ENCODE data around the gene ALG5.

ALG5 gene

DNA sequence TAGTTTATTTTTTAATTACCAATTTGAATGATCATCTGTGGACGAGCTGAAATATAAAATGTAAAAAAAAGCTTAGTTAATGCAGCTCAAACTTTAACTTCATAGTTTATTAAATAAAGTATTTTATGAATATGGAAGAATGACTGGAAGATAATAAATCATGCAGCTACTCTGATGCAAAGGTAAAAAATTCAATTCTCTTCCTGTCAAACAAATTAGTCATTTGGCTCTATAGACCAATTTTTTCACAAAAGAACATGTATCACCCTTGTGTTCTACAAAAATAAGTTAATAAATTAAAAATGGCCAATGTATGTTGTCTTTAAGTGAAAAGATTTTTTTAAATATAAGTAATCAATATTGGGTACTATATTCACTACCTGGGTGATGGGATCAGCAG, 27.6 kb upstream of the ALG5 start:
- peaks cover 74% of the 10 kb centered on the region for H3K36me3 ChIP-seq (ENCODE audit: insufficient read depth, low read length)

DNA sequence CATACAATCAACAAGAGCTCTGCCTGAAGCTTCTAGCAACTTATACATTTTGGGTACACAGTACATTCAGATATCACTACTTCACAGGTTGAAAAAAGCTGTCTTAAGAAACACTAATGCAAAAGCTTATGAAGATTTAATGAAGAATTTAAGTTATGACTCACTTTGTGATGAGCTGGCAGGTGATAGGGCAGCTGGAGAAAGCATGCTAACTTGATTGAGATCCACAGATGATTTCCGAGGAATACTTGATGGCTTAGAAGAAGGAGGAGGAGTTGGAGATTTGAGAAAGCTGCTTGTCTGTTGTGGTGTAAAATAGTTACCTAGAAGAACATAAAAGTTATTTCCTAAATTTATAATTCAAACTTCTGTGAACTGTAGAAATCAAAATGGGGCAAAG, 24.7 kb upstream of the ALG5 start:
- Histone ChIP-seq H3K9me3 (ENCODE audit: low read depth, low read length) (no peaks in the 10 kb centered on the region), H3K36me3 (ENCODE audit: insufficient read depth, low read length) (peaks cover 79% of the 10 kb centered on the region), H3K27ac (no peak overlapping the region), H3K4me3 (no peak overlapping the region), H3K9ac (ENCODE audit: insufficient read length) (no peak overlapping the region)
- no peak for TF ChIP-seq FOXP2 (optimal IDR thresholded peaks at IDR 0.05; ENCODE audit: control extremely low read depth, extremely low read length, insufficient read depth)
- no peak for DNase-seq (ENCODE audit: low read depth, low spot score)

More for the DNA sequence above, 27.6 kb upstream of the ALG5 start:
- DNase-seq (ENCODE audit: low read depth, low spot score) = no peak
- Histone ChIP-seq H3K27ac (no peak overlapping the region), H3K4me3 (no peak overlapping the region), H3K9ac (ENCODE audit: insufficient read length) (no peak overlapping the region), H3K9me3 (ENCODE audit: low read depth, low read length) (no peaks in the 10 kb centered on the region)
- TF ChIP-seq FOXP2 (optimal IDR thresholded peaks at IDR 0.05; ENCODE audit: control extremely low read depth, extremely low read length, insufficient read depth) (no peak), POLR2AphosphoS5 (IDR thresholded peaks at IDR 0.05; ENCODE audit: borderline replicate concordance, low read depth, low read length) (no peak)

- DNase-seq (ENCODE audit: low read depth, low spot score) = no peak
- no peak overlapping the region for H3K27ac ChIP-seq
- H3K9me3 ChIP-seq (ENCODE audit: low read depth, low read length) = peaks cover 5% of the 10 kb centered on the region; the same call in 1 of the 2 replicates
- H3K4me3 ChIP-seq = no peak overlapping the region
- peaks cover 93% of the 10 kb centered on the region for H3K36me3 ChIP-seq (ENCODE audit: insufficient read depth, low read length)
- no peak for TF ChIP-seq FOXP2 (optimal IDR thresholded peaks at IDR 0.05; ENCODE audit: control extremely low read depth, extremely low read length, insufficient read depth)
- no peak for TF ChIP-seq POLR2AphosphoS5 (IDR thresholded peaks at IDR 0.05; ENCODE audit: borderline replicate concordance, low read depth, low read length)
- TF ChIP-seq EZH2 (IDR thresholded peaks at IDR 0.05) = no peak
- no peak overlapping the region for H3K9ac ChIP-seq (ENCODE audit: insufficient read length)
These were observed 15.5 kb upstream of the ALG5 start for GRCh38 chr13:37014609-37015008.

GRCh38 chr13:37011788-37012187, 12.6 kb upstream of the ALG5 start:
- peak overlapping the region; percentile 34; the same call in 1 of the 2 replicates for H3K27ac ChIP-seq
- TF ChIP-seq POLR2AphosphoS5 (IDR thresholded peaks at IDR 0.05; ENCODE audit: borderline replicate concordance, low read depth, low read length) = no peak
- no peak for TF ChIP-seq FOXP2 (optimal IDR thresholded peaks at IDR 0.05; ENCODE audit: control extremely low read depth, extremely low read length, insufficient read depth)
- no peak for TF ChIP-seq EZH2 (IDR thresholded peaks at IDR 0.05)
- H3K36me3 ChIP-seq (ENCODE audit: insufficient read depth, low read length) = peaks cover 97% of the 10 kb centered on the region
- no peak for DNase-seq (ENCODE audit: low read depth, low spot score)
- H3K9me3 ChIP-seq (ENCODE audit: low read depth, low read length) = peaks cover 5% of the 10 kb centered on the region; the same call in 1 of the 2 replicates
- no peak overlapping the region for H3K4me3 ChIP-seq
- no peak overlapping the region for H3K9ac ChIP-seq (ENCODE audit: insufficient read length)

DNA sequence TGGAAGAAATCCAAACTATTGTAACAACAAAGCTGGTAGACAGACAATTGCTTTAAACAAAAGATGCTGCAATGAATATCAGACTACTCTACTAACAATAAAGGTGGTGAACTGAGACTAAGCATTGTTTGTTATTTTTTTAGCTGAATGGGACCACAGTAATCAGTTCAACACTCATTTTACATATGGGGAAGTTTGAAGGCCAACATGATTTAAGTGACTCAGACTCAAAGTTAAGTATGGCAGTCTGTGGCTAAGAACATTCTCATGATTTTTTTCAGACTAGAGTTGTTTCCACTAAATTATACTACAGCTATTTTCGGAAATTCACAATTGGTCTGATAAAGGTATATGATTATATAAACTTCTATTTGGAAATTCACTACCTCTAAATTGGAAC, 11.9 kb upstream of the ALG5 start:
- Histone ChIP-seq H3K36me3 (ENCODE audit: insufficient read depth, low read length) (peaks cover 99% of the 10 kb centered on the region), H3K27ac (0 out of 2 replicates have a peak overlapping the region, but pooled peaks have one; percentile 34), H3K9ac (ENCODE audit: insufficient read length) (no peak overlapping the region), H3K4me3 (no peak overlapping the region), H3K9me3 (ENCODE audit: low read depth, low read length) (peaks cover 5% of the 10 kb centered on the region; the same call in 1 of the 2 replicates)
- no peak for TF ChIP-seq FOXP2 (optimal IDR thresholded peaks at IDR 0.05; ENCODE audit: control extremely low read depth, extremely low read length, insufficient read depth)
- TF ChIP-seq EZH2 (IDR thresholded peaks at IDR 0.05) = no peak
- TF ChIP-seq POLR2AphosphoS5 (IDR thresholded peaks at IDR 0.05; ENCODE audit: borderline replicate concordance, low read depth, low read length) = no peak
- DNase-seq (ENCODE audit: low read depth, low spot score) = no peak

GRCh38 chr13:37010424-37010823, 11.3 kb upstream of the ALG5 start:
- H3K36me3 ChIP-seq (ENCODE audit: insufficient read depth, low read length) = peaks cover 99% of the 10 kb centered on the region
- 0 out of 2 replicates have a peak overlapping the region, but pooled peaks have one; percentile 7 for H3K27ac ChIP-seq
- peaks cover 2% of the 10 kb centered on the region; the same call in 1 of the 2 replicates for H3K9me3 ChIP-seq (ENCODE audit: low read depth, low read length)
- no peak for DNase-seq (ENCODE audit: low read depth, low spot score)
- H3K9ac ChIP-seq (ENCODE audit: insufficient read length) = no peak overlapping the region
- no peak for TF ChIP-seq FOXP2 (optimal IDR thresholded peaks at IDR 0.05; ENCODE audit: control extremely low read depth, extremely low read length, insufficient read depth)
- no peak for TF ChIP-seq POLR2AphosphoS5 (IDR thresholded peaks at IDR 0.05; ENCODE audit: borderline replicate concordance, low read depth, low read length)
- no peak for TF ChIP-seq EZH2 (IDR thresholded peaks at IDR 0.05)
- no peak overlapping the region for H3K4me3 ChIP-seq

DNA sequence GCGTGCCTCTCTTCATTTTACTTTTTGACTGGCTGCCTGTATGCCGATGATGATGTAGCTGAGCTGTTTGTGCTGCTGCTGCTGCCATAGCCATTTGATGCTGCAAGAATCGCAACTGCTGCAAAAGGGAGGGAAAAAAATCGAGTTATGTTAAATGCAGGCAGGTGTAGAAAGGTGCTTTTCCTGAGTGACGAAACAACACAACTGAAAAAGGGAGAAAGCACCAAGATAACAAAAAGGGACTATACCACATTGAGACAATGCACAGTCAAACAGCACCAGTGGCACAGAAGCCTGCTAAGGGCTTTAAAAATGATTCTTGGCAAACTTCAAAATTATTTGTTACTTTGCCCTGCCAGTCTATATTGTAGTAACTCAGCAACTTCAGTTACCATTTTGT, 10.6 kb upstream of the ALG5 start:
- Histone ChIP-seq H3K27ac (peak overlapping the region; percentile 20; the same call in 1 of the 2 replicates), H3K36me3 (ENCODE audit: insufficient read depth, low read length) (peaks cover 99% of the 10 kb centered on the region), H3K4me3 (no peak overlapping the region), H3K9ac (ENCODE audit: insufficient read length) (no peak overlapping the region), H3K9me3 (ENCODE audit: low read depth, low read length) (no peaks in the 10 kb centered on the region)
- no peak for TF ChIP-seq FOXP2 (optimal IDR thresholded peaks at IDR 0.05; ENCODE audit: control extremely low read depth, extremely low read length, insufficient read depth)
- TF ChIP-seq EZH2 (IDR thresholded peaks at IDR 0.05) = no peak
- no peak for TF ChIP-seq POLR2AphosphoS5 (IDR thresholded peaks at IDR 0.05; ENCODE audit: borderline replicate concordance, low read depth, low read length)
- no peak for DNase-seq (ENCODE audit: low read depth, low spot score)

DNA sequence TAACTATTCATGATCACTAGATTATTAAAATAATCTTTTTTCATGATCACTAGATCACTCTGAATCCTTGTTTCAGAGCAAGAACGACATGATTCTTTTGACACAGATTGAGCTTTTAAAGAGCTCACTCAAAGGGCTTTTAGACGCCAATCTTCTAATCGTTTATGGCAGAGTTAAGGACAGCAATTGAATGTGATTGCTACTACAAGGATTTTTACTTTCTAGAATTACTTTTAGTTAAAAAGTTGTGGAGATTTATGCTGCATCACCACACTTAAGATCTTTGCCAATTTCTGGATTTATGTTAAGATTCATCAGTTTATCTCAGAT, 2.7 kb upstream of the ALG5 start:
- TF ChIP-seq FOXP2 (optimal IDR thresholded peaks at IDR 0.05; ENCODE audit: control extremely low read depth, extremely low read length, insufficient read depth) = no peak
- no peak for TF ChIP-seq EZH2 (IDR thresholded peaks at IDR 0.05)
- TF ChIP-seq POLR2AphosphoS5 (IDR thresholded peaks at IDR 0.05; ENCODE audit: borderline replicate concordance, low read depth, low read length) = no peak
- H3K9ac ChIP-seq (ENCODE audit: insufficient read length) = peak overlapping the region; percentile 91
- no peak for DNase-seq (ENCODE audit: low read depth, low spot score)
- no peaks in the 10 kb centered on the region for H3K9me3 ChIP-seq (ENCODE audit: low read depth, low read length)
- H3K4me3 ChIP-seq = peak overlapping the region; percentile 81
- H3K27ac ChIP-seq = peak overlapping the region; percentile 98
- peaks cover 46% of the 10 kb centered on the region for H3K36me3 ChIP-seq (ENCODE audit: insufficient read depth, low read length)

DNA sequence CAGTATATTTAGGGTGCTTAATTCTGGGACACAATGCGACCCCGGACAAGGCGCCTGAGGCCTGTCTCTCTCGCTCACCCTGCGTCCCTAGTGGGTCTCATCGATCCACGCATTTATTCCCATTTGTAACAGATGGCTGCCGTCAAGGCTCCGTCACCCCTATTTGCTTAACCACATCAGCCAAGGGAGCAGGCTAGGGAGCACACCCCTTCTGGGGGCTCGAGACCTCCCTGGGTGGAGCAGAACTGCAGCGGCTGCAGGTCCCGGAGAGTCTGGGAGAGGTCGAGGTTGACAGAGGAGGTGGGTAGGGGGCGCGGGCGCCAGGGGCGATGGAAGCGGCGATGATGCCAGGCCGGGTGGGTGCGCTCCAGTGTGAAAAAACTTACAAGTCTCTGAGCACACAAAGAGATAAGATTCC, 507 bp downstream of the ALG5 start:
- H3K9ac ChIP-seq (ENCODE audit: insufficient read length) = peak overlapping the region; percentile 98
- TF ChIP-seq EZH2 (IDR thresholded peaks at IDR 0.05) (no peak), POLR2AphosphoS5 (IDR thresholded peaks at IDR 0.05; ENCODE audit: borderline replicate concordance, low read depth, low read length) (no peak), FOXP2 (optimal IDR thresholded peaks at IDR 0.05; ENCODE audit: control extremely low read depth, extremely low read length, insufficient read depth) (no peak)
- H3K9me3 ChIP-seq (ENCODE audit: low read depth, low read length) = no peaks in the 10 kb centered on the region
- peak overlapping the region; percentile 81 for H3K4me3 ChIP-seq
- no peak for DNase-seq (ENCODE audit: low read depth, low spot score)
- H3K27ac ChIP-seq = peak overlapping the region; percentile 86
- H3K36me3 ChIP-seq (ENCODE audit: insufficient read depth, low read length) = peaks cover 42% of the 10 kb centered on the region
